GM21786 (cell line): ENCODE results near the gene POTEB3.
"Not testable (repeated sequence)": the region's sequence is repeated elsewhere in the genome, so short reads cannot be mapped to it uniquely, and the experiment has no call there.

Source experiments
- ATAC-seq: cut with Tn5 transposase; IDR thresholded peaks from one replicate; pipeline ENCODE4 v1.9.1; 2021; ENCODE audit not compliant: unreplicated experiment

POTEB3 gene

DNA sequence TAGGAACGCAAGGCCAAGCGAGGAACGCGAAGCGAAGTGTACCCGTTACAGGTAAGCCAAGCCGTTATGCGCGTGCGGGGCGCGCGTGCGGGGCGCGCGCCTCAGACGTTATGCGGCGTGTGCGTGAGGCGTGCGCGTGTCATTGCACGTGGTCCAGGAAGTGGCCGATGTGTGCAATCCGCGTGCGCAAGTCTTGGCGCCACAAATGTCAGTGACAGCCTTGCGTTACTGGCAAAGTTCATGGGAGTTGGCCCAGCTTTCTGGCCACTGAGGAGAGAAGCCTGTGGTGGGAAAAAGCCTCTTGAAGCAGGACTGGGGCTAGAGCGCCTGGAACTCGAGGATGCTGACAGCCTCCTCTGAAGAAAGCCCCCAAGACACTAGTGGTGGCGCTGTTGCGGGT is at the start of gene POTEB3:
TSS of gene POTEB3 (minus strand) at position 101 of the 400 bp plus-strand sequence. CDS start 488 bp downstream, outside the sequence.
- not testable (repeated sequence) for ATAC-seq

DNA sequence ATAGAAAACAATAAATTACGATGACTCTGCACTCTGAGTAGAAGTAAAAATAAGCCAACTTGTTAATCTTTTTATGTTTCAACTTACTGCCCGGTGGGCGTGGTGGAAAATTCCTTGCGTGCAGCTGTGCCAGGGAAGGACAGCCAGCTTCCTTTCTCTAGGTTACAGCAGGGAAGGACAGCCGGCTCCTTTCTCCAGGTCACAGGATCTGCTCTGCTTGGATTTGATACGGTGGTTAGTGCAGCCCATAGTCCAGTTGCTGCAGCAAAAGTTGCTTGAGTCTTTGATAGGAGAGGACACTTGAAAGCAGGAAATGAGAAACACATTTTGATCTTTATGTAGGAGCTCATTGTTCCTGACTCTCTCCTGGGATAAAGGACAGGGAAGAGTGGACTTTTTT is 13.4 kb upstream of the POTEB3 start:
- not testable (repeated sequence) for ATAC-seq

DNA sequence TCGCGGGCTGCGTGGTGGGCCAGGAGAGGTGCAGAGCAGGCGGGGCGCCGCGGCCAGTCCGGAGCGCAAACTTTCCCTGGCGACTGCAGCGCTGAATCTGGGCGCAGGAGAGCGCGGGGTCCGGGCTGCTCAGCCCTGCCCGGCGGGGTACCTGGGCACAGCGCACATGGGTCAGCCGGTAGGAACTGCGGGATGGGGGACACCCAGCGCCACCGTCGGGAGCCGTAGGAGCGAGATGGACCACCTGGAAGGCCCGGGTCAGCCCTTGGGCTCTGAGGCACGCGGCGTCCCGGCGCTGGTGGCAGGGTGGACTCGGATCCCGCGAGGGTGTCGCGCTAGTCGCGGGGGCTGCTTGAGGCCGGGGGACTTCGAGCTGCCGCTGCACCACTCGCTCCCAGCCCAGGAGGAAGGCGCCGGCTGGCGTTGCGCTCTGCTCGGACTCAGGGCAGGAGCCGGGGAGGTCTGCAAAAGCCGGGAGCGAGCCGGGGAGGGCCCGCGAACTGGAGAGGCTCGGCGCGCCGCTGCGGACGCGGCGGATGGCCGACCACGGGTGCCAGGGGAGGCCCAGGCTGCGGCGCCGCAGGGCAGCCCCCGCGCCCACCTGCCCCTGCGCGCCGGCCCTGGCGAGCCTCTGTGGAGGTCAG is 11.7 kb upstream of the POTEB3 start:
- ATAC-seq: not testable (repeated sequence)

DNA sequence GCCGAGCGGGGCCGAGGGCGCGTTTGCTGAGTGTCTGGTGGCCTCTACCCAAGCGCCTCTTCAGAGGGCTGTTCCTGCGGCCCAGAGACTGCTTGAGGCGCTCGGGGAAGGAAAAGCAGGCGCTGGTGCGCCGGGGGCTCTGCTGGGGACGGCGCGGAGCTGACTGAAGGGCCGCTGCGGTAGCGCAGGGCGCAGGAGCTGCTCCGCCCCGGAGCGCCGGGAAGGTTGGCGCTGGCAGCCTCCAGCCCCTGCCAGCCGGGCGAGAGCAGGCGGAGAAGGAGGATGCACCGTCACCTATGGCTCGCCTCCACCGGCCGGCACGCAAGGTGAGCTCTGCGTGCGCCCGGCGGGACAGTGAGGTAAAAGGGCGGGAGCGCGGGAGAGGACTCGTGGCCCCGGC is 11.2 kb upstream of the POTEB3 start:
- not testable (repeated sequence) for ATAC-seq

DNA sequence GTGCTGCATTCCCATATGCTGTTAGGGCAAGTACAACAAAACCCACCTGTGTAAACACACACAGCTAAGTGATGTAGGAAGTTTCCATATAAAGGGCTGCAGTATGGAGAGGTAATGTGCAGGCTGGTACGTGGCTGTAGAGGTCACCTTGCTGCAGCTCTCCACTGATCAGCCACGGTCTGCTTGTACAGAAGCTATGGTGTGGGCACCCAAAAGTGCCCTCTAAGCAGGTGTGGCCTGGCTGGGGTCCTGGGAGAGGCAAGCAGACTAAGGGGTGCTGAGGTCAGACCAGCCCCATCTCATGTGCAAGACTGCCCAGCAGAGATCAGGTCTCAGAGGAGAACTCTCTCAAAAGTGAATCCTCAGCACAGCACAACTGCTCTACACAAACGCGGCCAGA is 32.9 kb downstream of the POTEB3 start:
- ATAC-seq: not testable (repeated sequence)

DNA sequence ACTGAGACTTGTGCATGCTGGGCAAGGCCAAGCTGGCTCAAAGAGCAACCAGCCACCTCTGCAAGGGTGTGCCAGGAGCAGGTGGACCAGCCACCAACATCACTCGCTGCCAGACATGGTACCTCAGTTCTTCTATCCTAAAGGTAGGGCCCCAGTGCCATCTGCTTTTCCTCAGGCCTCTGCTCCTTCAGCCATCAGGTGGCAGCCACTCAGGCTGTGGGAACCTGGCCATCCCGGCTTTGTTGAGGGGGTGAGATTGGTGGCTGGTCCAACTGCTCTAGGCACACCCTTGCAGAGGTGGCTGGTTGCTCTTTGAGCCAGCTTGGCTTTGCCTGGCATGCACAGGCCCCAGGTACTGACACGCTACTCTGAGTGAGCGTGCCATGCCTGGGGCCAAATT is 38.8 kb downstream of the POTEB3 start:
- ATAC-seq: not testable (repeated sequence)

DNA sequence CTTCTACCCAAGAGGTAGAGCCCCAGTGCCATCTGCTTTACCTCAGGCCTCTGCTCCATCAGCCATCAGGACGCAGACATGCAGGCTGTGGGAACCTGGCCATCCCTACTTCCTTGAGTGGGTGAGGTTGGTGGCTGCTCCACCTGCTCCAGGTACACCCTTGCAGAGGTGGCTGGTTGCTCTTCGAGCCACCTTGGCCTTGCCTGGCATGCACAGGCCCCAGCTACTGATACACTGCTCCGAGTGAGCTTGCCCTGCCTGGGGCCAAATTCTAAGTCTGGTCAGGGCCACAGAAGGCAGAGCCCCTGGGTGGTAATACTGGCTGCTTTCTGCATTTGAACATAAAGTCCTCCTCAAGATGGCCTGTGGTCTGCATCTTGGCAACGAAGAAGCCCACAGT is 41.2 kb downstream of the POTEB3 start:
- not testable (repeated sequence) for ATAC-seq

DNA sequence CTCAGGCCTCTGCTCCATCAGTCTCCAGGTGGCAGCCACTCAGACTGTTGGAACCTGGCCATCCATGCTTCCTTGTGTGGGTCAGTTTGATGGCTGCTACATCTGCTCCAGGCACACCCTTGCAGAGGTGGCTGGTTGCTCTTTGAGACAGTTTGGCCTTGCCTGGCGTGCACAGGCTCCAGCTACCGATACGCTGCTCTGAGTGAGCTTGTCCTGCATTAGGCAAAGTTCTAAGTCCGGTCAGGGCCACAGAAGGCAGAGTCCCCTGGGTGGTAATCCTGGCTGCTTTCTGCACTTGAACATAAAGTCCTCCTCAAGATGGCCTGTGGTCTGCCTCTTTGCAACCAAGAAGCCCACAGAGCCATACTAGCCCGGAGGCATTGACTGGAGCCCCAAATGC is 41.8 kb downstream of the POTEB3 start:
- ATAC-seq: not testable (repeated sequence)

DNA sequence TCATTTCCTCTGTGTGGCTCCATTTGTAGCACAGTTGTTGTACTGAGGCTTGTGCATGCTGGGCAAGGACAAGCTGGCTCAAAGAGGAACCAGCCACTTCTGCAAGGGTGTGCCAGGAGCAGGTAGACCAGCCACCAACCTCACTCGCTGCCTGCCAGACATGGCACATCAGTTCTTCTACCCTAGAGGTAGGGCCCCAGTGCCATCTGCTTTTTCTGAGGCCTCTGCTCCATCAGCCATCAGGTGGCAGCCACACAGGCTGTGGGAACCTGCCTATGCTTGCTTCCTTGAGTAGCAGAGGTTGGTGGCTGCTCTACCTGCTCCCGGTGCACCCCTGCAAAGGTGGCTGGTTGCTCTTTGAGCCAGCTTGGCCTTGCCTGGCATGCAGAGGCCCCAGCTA is 42.6 kb downstream of the POTEB3 start:
- not testable (repeated sequence) for ATAC-seq

DNA sequence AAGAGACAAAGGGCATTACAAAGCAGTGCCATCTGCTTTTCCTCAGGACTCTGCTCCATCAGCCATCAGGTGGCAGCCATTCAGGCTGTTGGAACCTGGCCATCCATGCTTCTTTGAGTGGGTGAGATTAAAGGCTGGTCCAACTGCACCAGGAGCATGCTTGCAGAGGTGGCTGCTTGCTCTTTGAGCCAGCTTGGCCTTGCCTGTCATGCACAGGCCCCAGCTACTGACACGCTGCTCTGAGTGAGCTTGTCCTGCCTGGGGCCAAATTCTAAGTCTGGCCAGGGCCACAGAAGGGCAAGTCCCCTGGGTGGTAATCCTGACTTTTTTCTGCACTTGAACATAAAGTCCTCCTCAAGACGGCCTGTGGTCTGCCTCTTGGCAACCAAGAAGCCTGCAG is 43.1 kb downstream of the POTEB3 start:
- not testable (repeated sequence) for ATAC-seq

DNA sequence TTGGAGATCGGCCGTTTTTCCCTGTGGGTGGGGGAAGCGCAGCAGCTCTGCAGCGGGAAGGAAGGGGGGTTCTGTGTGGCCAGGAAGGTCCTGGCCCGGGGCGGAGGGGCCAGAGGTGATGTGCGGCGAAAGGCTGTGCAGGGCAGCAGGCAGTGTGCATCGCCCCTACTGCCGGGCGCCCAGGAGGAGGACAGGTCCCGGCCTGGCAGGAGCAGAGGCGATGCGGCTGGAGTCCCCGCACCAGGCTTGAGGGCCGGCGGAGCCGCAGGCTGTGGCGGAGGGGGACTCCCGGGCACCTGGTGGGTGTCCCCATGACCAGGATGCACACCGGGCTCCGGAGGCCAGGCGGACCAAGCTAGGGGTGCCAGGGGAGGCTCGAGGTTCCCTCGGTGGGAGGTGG is 54.3 kb downstream of the POTEB3 start:
- not testable (repeated sequence) for ATAC-seq

DNA sequence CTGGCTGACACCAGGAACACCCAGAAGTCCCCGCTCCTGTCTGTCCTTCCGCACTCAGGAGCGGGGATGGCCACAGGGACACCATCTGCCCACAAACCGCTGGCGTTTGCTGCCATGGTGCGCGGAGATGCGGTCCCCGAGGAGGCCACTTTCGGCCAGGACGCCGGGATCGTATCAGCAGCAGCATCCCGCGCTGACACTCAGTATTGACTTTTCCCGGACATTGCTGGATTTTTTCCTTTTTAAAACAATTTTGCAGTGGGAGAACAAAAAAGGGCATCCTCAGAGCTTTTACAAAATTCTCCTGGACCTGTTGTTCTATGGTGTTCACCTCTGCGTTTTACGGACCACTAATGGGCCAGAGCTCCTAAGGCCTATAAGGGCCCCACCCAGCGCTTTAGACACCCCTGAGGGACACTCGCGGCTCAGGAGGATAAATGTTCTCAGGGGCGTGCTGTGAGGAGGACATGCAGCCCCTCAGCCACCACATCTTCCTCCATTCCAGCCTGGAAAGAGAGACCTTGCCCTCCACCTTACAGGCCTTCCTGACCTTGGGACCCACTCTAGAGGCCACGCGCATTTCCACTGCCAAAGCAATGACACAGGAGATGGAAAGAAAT is 56.3 kb downstream of the POTEB3 start:
- ATAC-seq: not testable (repeated sequence)

DNA sequence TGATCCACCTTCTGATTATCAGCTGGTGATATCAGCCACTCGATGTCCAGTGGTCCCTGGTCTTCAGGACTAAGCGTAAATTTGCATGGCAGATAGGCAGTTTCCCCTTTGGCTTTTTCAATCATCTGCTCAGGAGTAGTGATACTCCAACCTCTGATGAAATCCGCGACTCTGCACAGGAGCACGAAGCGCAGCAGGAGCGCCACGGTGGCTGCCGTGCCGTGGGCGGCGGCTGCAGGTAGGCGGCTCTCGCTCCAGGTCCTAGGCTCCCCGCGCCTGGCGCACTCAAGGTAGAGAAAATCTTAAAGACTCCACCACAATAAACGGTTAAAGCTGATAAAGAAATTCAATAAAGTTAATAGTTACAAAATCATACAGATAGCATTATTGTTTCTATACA is 66.6 kb downstream of the POTEB3 start:
- ATAC-seq: not testable (repeated sequence)

DNA sequence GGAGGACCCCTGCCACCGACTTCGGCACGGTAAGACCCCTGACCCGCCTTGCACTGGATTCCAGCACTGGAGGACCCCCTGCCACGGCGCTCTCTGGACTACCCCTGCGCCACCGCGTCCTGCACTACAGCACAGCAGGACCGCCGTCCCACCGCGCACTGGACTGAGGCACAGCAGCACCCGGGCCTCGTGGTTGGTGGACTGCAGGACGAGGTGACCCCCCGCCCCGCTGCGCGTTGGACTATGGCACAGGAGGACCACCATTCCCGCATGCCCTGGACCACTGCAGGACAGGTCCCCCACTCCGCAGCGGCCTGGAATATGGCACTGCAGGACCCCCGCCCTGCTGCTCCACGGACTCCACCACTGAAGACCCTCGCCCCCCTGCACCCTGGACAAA is 71.1 kb downstream of the POTEB3 start:
- ATAC-seq: not testable (repeated sequence)

DNA sequence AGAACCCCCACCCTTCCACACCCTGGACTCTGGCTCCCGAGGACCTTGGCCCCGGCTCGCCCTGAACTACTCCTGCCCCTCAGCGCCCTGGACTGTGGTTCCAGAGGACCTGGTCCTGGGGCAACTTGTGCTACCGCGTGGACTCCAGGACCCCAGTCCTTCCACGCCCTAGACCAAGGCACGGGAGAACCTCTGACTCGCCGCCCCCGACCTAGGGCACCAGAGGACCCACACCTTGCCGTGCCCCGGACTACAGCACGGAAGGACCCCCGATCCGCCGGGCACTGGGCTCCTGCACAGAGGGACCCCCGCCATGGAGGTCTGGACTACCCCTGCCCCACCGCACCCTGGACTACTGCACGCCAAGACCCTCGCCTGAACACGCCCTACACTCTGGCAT is 71.7 kb downstream of the POTEB3 start:
- not testable (repeated sequence) for ATAC-seq
